IMR-90 (cell line): ENCODE measurements around the gene AKAP6. TPM values are rescaled to one million over a fixed set of nuclear protein-coding genes. Genes with fewer than 3 reads are reported as not detected.

Source experiments
- ATAC-seq: fragments of 200-7000 bp; cut with Tn5 transposase; 2 replicates; pipeline ENCODE4 v1.9.1; 2020; ENCODE audit warnings: low read depth, mild to moderate bottlenecking, moderate library complexity
- BruUV-seq: library from RNA; stranded (reverse); fragments of 400-500 nt; replicated peaks from 2 replicates; lab custom pipeline; 2021; lab: Mats Ljungman, UMichigan
- CTCF ChIA-PET: fragments of 300-600 bp; formaldehyde crosslinking; extraction: SDS; loops from one replicate; lab custom pipeline; 2021; ENCODE audit warnings: antibody characterized with exemption; lab: Yijun Ruan, JAX
- POLR2A ChIA-PET: fragments of 300-600 bp; sonication (Branson Sonifier 250); formaldehyde crosslinking; loops from one replicate; lab custom pipeline; 2022; ENCODE audit warnings: antibody characterized with exemption; ENCODE audit not compliant: unreplicated experiment; lab: Charles Lee
- DNase-seq: peaks from one replicate; pipeline ENCODE4 v3.0.0; 2013
- H2AFZ ChIP-seq: replicated peaks from 2 replicates; pipeline ENCODE3; 2013; ENCODE audit warnings: low read length, mild to moderate bottlenecking; ENCODE audit not compliant: poor library complexity
- H2AK5ac ChIP-seq: 2 replicates; pipeline ENCODE4 v1.6.1; 2013; ENCODE audit warnings: low read depth, low read length, inconsistent platforms
- H2AK9ac ChIP-seq: replicated peaks from 2 replicates; pipeline ENCODE3; 2013; ENCODE audit warnings: mild to moderate bottlenecking, low read depth, low read length, moderate library complexity; ENCODE audit not compliant: poor library complexity
- H2BK120ac ChIP-seq: 2 replicates; pipeline ENCODE4 v1.6.1; 2013; ENCODE audit warnings: low read depth, low read length, inconsistent platforms
- H2BK15ac ChIP-seq: 3 replicates; pipeline ENCODE4 v1.6.1; 2013; ENCODE audit warnings: low read depth, low read length, inconsistent platforms
- H2BK20ac ChIP-seq: 2 replicates; pipeline ENCODE4 v1.6.1; 2013; ENCODE audit warnings: low read depth, mild to moderate bottlenecking, inconsistent platforms, low read length, moderate library complexity
- H2BK5ac ChIP-seq: 2 replicates; pipeline ENCODE4 v1.6.1; 2013; ENCODE audit warnings: mild to moderate bottlenecking, low read depth, low read length, inconsistent platforms; ENCODE audit not compliant: poor library complexity, severe bottlenecking
- H3K14ac ChIP-seq: replicated peaks from 2 replicates; pipeline ENCODE4 v1.6.1; 2013; ENCODE audit warnings: low read depth, low read length, inconsistent platforms
- H3K18ac ChIP-seq: 2 replicates; pipeline ENCODE4 v1.6.1; 2013; ENCODE audit warnings: low read depth, low read length, control low read depth
- H3K23ac ChIP-seq: 2 replicates; pipeline ENCODE4 v1.6.1; 2013; ENCODE audit warnings: low read depth, low read length, inconsistent platforms
- H3K27ac ChIP-seq: 2 replicates; pipeline ENCODE4 v1.5.1; 2013; ENCODE audit warnings: mild to moderate bottlenecking, control low read depth, low read length; ENCODE audit not compliant: insufficient read depth
- H3K27me3 ChIP-seq: 2 replicates; pipeline ENCODE4 v1.6.1; 2013; ENCODE audit warnings: low read length; ENCODE audit not compliant: control insufficient read depth, insufficient read depth
- H3K36me3 ChIP-seq: 2 replicates; pipeline ENCODE4 v1.6.1; 2013; ENCODE audit warnings: low read length, mixed read lengths; ENCODE audit not compliant: control insufficient read depth, insufficient read depth
- H3K4ac ChIP-seq: 2 replicates; pipeline ENCODE4 v1.6.1; 2013; ENCODE audit warnings: low read depth, low read length, inconsistent platforms
- H3K4me1 ChIP-seq: 2 replicates; pipeline ENCODE4 v1.6.1; 2013; ENCODE audit warnings: low read length, mixed read lengths; ENCODE audit not compliant: control insufficient read depth, insufficient read depth
- H3K4me2 ChIP-seq: 2 replicates; pipeline ENCODE4 v1.6.1; 2013; ENCODE audit warnings: low read depth, mild to moderate bottlenecking, control low read depth, low read length, moderate library complexity
- H3K4me3 ChIP-seq: 2 replicates; pipeline ENCODE4 v1.5.1; 2013; ENCODE audit warnings: low read depth, mild to moderate bottlenecking, control low read depth, low read length, moderate library complexity; ENCODE audit not compliant: insufficient read depth
- H3K56ac ChIP-seq: 2 replicates; pipeline ENCODE4 v1.6.1; 2013; ENCODE audit warnings: low read length, inconsistent platforms; ENCODE audit not compliant: insufficient read depth; ENCODE audit errors: extremely low read depth
- H3K79me1 ChIP-seq, 2 experiments: 2 replicates each; pipeline ENCODE4 v1.6.1; 2013; ENCODE audit warnings: low read length in 2 of 2, inconsistent platforms in 1 of 2, low read depth in 1 of 2
- H3K9ac ChIP-seq: 2 replicates; pipeline ENCODE4 v1.6.1; 2013; ENCODE audit warnings: low read depth, low read length, control low read depth
- H3K9me1 ChIP-seq: 2 replicates; pipeline ENCODE4 v1.6.1; 2013; ENCODE audit warnings: low read length, inconsistent platforms; ENCODE audit not compliant: insufficient read depth
- H3K9me3 ChIP-seq: 2 replicates; pipeline ENCODE4 v1.6.1; 2013; ENCODE audit warnings: low read length; ENCODE audit not compliant: control insufficient read depth, insufficient read depth
- H4K20me1 ChIP-seq: 2 replicates; pipeline ENCODE4 v1.6.1; 2013; ENCODE audit warnings: low read length, inconsistent platforms; ENCODE audit not compliant: insufficient read depth
- H4K5ac ChIP-seq: 2 replicates; pipeline ENCODE4 v1.6.1; 2013; ENCODE audit warnings: mild to moderate bottlenecking, low read depth, low read length, control low read depth
- H4K8ac ChIP-seq, 2 experiments: 2 replicates each; pipeline ENCODE4 v1.6.1; 2013; ENCODE audit warnings: low read depth in 2 of 2, low read length in 2 of 2, control low read depth in 1 of 2, inconsistent platforms in 1 of 2
- H4K91ac ChIP-seq: 2 replicates; pipeline ENCODE4 v1.6.1; 2013; ENCODE audit warnings: low read depth, low read length, inconsistent platforms; ENCODE audit not compliant: insufficient read depth
- CHD1 ChIP-seq: IDR thresholded peaks from 2 replicates; pipeline ENCODE4 v1.6.1; 2012; ENCODE audit warnings: low read depth, low read length, improper control_type of control experiment
- ELK1 ChIP-seq: fragments of 150-350 bp; IDR thresholded peaks from 2 replicates; pipeline ENCODE4 v1.6.1; 2016; ENCODE audit warnings: low read depth, mild to moderate bottlenecking, low read length, moderate library complexity, borderline replicate concordance
- MAFK ChIP-seq: IDR thresholded peaks from 2 replicates; pipeline ENCODE4 v1.6.1; 2012; ENCODE audit warnings: low read depth, low read length, improper control_type of control experiment
- MAZ ChIP-seq: IDR thresholded peaks from 2 replicates; pipeline ENCODE4 v1.6.1; 2012; ENCODE audit warnings: low read depth, mild to moderate bottlenecking, low read length, improper control_type of control experiment, moderate library complexity, borderline replicate concordance
- MXI1 ChIP-seq: IDR thresholded peaks from 2 replicates; pipeline ENCODE4 v1.6.1; 2012; ENCODE audit warnings: low read depth, mild to moderate bottlenecking, low read length, moderate library complexity, borderline replicate concordance
- POLR2A ChIP-seq: IDR thresholded peaks from 2 replicates; pipeline ENCODE4 v1.6.1; 2012; ENCODE audit warnings: mild to moderate bottlenecking, low read depth, low read length
- SMC3 ChIP-seq: fragments of 150-350 bp; IDR thresholded peaks from 2 replicates; pipeline ENCODE4 v1.6.1; 2016; ENCODE audit warnings: low read depth, mild to moderate bottlenecking, antibody characterized with exemption, low read length, moderate library complexity
- WGBS, 2 experiments: methylation state at CpG; one replicate each; pipeline versions ENCODE4 v1.1.5 to v1.1.7; 2013; ENCODE audit warnings: missing lambda C conversion rate in 2 of 2; ENCODE audit not compliant: insufficient read length in 1 of 2; ENCODE audit errors: extremely low coverage in 2 of 2; 5-methylcytosine and 5-hydroxymethylcytosine counted together
- dilution Hi-C: fragments of 300-500 bp; cut with HindIII; formaldehyde crosslinking; loops from one replicate; pipeline ENCODE4 v1.14.3; 2018; ENCODE audit warnings: low sequenced_read_pairs; ENCODE audit not compliant: unreplicated experiment
- in situ Hi-C: fragments of 300-500 bp; cut with MboI; formaldehyde crosslinking; loops from 3 replicates; pipeline ENCODE4 v1.14.3; 2019; ENCODE audit warnings: low sequenced_read_pairs, inconsistent platforms, mixed read lengths
- intact Hi-C: fragments of 100-400 bp; cut with micrococcal nuclease; formaldehyde crosslinking; loops from 2 replicates; pipeline ENCODE4 v1.10.0; 2022
- polyA plus RNA-seq, 3 experiments: library from polyadenylated mRNA; depleted of rRNA; stranded (reverse); fragments of >200 nt; gene quantifications; 2 replicates each; pipeline ENCODE4 v1.2.3, GENCODE V29; 2012; ENCODE audit warnings: low replicate concordance in 1 of 3
- total RNA-seq: library from RNA; depleted of rRNA; stranded (reverse); fragments of >200 nt; gene quantifications from 2 replicates; pipeline ENCODE4 v1.2.3, GENCODE V29; 2012
- TF ChIP-seq, protein P1 (sequence below): fragments of 150-350 bp; IDR thresholded peaks from 2 replicates; pipeline ENCODE4 v1.6.1; 2017; ENCODE audit warnings: mild to moderate bottlenecking, antibody characterized with exemption, low read length, low read depth
- TF ChIP-seq, protein P2 (sequence below): conservative IDR thresholded peaks from 2 replicates; pipeline ENCODE4 v1.5.1; 2012; ENCODE audit warnings: mild to moderate bottlenecking, low read depth, low read length, improper control_type of control experiment

AKAP6 gene
- total and polyA plus RNA-seq, 2 of the 4 experiments (the other 2 are of a cell fraction), result 0.22 to 1.6 TPM

GRCh38 chr14:32808644-32809043, 479.5 kb downstream of the AKAP6 start:
- ATAC-seq (peak; percentile 60), DNase-seq (no peak)
- H3K79me1 ChIP-seq, result no peaks in the 10 kb centered on the region
- intact Hi-C loops (no loop called here), dilution Hi-C loops (no loop called here), in situ Hi-C loops (no loop called here)
- no peak overlapping the region for H3K23ac ChIP-seq
- H3K4me3 ChIP-seq, result no peak overlapping the region
- no peak overlapping the region for H2AFZ ChIP-seq
- WGBS, 2 experiments, result no CpG with 5 or more reads among the region's 4 CpGs
- no peak overlapping the region for H3K27ac ChIP-seq
- H4K8ac ChIP-seq, result no peak overlapping the region
- no peak overlapping the region for H4K91ac ChIP-seq
- H4K5ac ChIP-seq, result no peak overlapping the region
- H3K9ac ChIP-seq, result no peak overlapping the region
- H2BK5ac ChIP-seq, result no peak overlapping the region
- H3K36me3 ChIP-seq, result no peaks in the 10 kb centered on the region
- H2BK20ac ChIP-seq, result no peak overlapping the region
- H3K27me3 ChIP-seq, result no peaks in the 10 kb centered on the region; the same call in 1 of the 2 replicates
- no peaks in the 10 kb centered on the region for H4K20me1 ChIP-seq
- H3K9me3 ChIP-seq, result no peaks in the 10 kb centered on the region; the same call in 1 of the 2 replicates
- no peak overlapping the region for H3K18ac ChIP-seq
- no peak overlapping the region for H2BK120ac ChIP-seq
- BruUV-seq, result no TSS peak
- no peak overlapping the region for H2BK15ac ChIP-seq
- POLR2A ChIA-PET, result no interaction called here
- no peak overlapping the region for H2AK5ac ChIP-seq
- CTCF ChIA-PET, result interaction anchor here (1.8 kb wide), 1 partner anchor 14 kb away, joined by 5 read pairs; no protein-coding TSS in a partner anchor
- H3K4ac ChIP-seq, result no peak overlapping the region
- H3K4me1 ChIP-seq, result no peaks in the 10 kb centered on the region
- no peak overlapping the region for H3K4me2 ChIP-seq
- no peak overlapping the region for H2AK9ac ChIP-seq
- H3K56ac ChIP-seq, result no peak overlapping the region
- no peaks in the 10 kb centered on the region for H3K9me1 ChIP-seq
- TF ChIP-seq MAZ (no peak), CHD1 (no peak), ELK1 (no peak), MAFK (no peak), SMC3 (no peak), MXI1 (no peak), POLR2A (no peak)
- TF ChIP-seq, protein P1, sequence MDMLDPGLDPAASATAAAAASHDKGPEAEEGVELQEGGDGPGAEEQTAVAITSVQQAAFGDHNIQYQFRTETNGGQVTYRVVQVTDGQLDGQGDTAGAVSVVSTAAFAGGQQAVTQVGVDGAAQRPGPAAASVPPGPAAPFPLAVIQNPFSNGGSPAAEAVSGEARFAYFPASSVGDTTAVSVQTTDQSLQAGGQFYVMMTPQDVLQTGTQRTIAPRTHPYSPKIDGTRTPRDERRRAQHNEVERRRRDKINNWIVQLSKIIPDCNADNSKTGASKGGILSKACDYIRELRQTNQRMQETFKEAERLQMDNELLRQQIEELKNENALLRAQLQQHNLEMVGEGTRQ, result no peak
- TF ChIP-seq, protein P2, sequence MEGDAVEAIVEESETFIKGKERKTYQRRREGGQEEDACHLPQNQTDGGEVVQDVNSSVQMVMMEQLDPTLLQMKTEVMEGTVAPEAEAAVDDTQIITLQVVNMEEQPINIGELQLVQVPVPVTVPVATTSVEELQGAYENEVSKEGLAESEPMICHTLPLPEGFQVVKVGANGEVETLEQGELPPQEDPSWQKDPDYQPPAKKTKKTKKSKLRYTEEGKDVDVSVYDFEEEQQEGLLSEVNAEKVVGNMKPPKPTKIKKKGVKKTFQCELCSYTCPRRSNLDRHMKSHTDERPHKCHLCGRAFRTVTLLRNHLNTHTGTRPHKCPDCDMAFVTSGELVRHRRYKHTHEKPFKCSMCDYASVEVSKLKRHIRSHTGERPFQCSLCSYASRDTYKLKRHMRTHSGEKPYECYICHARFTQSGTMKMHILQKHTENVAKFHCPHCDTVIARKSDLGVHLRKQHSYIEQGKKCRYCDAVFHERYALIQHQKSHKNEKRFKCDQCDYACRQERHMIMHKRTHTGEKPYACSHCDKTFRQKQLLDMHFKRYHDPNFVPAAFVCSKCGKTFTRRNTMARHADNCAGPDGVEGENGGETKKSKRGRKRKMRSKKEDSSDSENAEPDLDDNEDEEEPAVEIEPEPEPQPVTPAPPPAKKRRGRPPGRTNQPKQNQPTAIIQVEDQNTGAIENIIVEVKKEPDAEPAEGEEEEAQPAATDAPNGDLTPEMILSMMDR, result no peak
- H3K14ac ChIP-seq, result no peak overlapping the region
